Activated CD8-positive, alpha-beta memory T cell treated with anti-CD3 and anti-CD28 coated beads, Interleukin-2, amount 50 U/mL, for 24 hours (primary cell): ENCODE results near the gene LRGUK.
"Not testable (repeated sequence)": the region's sequence is repeated elsewhere in the genome, so short reads cannot be mapped to it uniquely, and the experiment has no call there.

Source experiments
- DNase-seq: peaks from one replicate; pipeline ENCODE4 v3.0.0-alpha.2; 2020; ENCODE audit errors: extremely low read depth

The LRGUK gene

GRCh38 chr7:134186027-134186426 is 58.9 kb downstream of the LRGUK start:
- DNase-seq: no peak

GRCh38 chr7:134186801-134187200 is 59.7 kb downstream of the LRGUK start:
- no peak for DNase-seq

- no peak for DNase-seq
Measured at GRCh38 chr7:134187893-134188292, 60.8 kb downstream of the LRGUK start.

GRCh38 chr7:134188311-134188710 is 61.2 kb downstream of the LRGUK start:
- no peak for DNase-seq

GRCh38 chr7:134189559-134189958 is 62.4 kb downstream of the LRGUK start:
- no peak for DNase-seq

GRCh38 chr7:134191876-134192275 is 64.7 kb downstream of the LRGUK start:
- DNase-seq: no peak

GRCh38 chr7:134193240-134193639 is 66.1 kb downstream of the LRGUK start:
- no peak for DNase-seq

GRCh38 chr7:134195252-134195651 is 68.1 kb downstream of the LRGUK start:
- no peak for DNase-seq

GRCh38 chr7:134196439-134196838 is 69.3 kb downstream of the LRGUK start:
- no peak for DNase-seq

- no peak for DNase-seq
Measured at GRCh38 chr7:134197345-134197744, 70.2 kb downstream of the LRGUK start.

- no peak for DNase-seq
Measured at GRCh38 chr7:134200970-134201369, 73.8 kb downstream of the LRGUK start.

- DNase-seq: no peak
Measured at GRCh38 chr7:134201569-134202261, 74.6 kb downstream of the LRGUK start.

- no peak for DNase-seq
Measured at GRCh38 chr7:134203186-134203889, 76.2 kb downstream of the LRGUK start.

GRCh38 chr7:134209322-134210015 is 82.3 kb downstream of the LRGUK start:
- DNase-seq: no peak

GRCh38 chr7:134210227-134210626 is 83.1 kb downstream of the LRGUK start:
- DNase-seq: no peak

GRCh38 chr7:134210976-134211663 is 84.0 kb downstream of the LRGUK start:
- no peak for DNase-seq

- DNase-seq: no peak
Measured at GRCh38 chr7:134211817-134212216, 84.7 kb downstream of the LRGUK start.

GRCh38 chr7:134212576-134213546 is 85.7 kb downstream of the LRGUK start:
- DNase-seq: no peak

- no peak for DNase-seq
Measured at GRCh38 chr7:134220236-134220635, 93.1 kb downstream of the LRGUK start.

GRCh38 chr7:134231296-134231695 is 104.2 kb downstream of the LRGUK start:
- not testable (repeated sequence) for DNase-seq

GRCh38 chr7:134234216-134234615 is 107.1 kb downstream of the LRGUK start:
- no peak for DNase-seq
